ENCODE measurements around the gene CEACAM20. TPM values are rescaled to one million over a fixed set of nuclear protein-coding genes. Genes with fewer than 3 reads are reported as not detected.
"Not testable (repeated sequence)": the region's sequence is repeated elsewhere in the genome, so short reads cannot be mapped to it uniquely, and the experiment has no call there.

Gene CEACAM20
- polyA plus RNA-seq, 1 experiment, result not detected

DNA sequence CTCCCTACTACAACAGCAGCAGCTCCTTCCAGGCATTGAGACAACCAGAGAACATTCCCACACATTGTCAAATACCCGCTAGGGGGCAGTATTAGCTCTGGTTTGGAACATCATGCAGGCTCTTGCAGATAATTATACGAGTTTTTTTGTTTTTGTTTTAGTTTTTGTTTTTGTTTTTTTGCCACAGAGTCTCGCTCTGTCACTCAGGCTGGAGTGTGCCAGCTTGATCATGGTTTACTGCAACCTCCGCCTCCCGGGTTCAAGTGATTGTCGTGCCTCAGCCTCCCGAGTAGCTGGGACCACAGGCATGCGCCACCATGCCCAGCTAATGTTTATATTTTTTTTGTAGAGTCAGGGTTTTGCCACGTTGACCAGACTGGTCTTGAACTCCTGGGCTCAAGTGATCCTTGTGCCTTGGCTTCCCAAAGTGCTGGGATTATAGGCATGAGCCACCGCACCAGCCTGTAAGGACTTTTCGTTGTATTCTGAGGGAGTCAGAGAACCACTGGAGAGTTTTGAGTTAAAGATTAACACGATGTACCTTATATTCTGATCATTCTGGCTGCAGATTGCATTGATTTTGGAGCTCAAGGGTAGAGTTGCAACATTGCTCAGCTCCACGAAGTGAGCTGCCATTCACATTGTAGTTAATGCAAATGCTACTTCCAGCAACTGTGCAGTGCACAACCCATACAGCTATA is 41.7 kb upstream of the CEACAM20 start:
- ChIA-PET CTCF (interaction anchor here (0.6 to 3.3 kb wide), 40 partner anchors 9 to 275 kb away, joined by 3 to 82 read pairs (median 4); partner anchors contain the start of genes CEACAM19 and NECTIN2), POLR2A (no interaction called here)
- TF ChIP-seq, protein P1, sequence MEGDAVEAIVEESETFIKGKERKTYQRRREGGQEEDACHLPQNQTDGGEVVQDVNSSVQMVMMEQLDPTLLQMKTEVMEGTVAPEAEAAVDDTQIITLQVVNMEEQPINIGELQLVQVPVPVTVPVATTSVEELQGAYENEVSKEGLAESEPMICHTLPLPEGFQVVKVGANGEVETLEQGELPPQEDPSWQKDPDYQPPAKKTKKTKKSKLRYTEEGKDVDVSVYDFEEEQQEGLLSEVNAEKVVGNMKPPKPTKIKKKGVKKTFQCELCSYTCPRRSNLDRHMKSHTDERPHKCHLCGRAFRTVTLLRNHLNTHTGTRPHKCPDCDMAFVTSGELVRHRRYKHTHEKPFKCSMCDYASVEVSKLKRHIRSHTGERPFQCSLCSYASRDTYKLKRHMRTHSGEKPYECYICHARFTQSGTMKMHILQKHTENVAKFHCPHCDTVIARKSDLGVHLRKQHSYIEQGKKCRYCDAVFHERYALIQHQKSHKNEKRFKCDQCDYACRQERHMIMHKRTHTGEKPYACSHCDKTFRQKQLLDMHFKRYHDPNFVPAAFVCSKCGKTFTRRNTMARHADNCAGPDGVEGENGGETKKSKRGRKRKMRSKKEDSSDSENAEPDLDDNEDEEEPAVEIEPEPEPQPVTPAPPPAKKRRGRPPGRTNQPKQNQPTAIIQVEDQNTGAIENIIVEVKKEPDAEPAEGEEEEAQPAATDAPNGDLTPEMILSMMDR (IDR thresholded peaks at IDR 0.05; ENCODE audit: insufficient read depth, low read depth, low read length), result peak; percentile 72
- peaks cover 11% of the 10 kb centered on the region for H3K27me3 ChIP-seq (ENCODE audit: control insufficient read depth, insufficient read depth, low read length)
- no peak overlapping the region for H3K4me3 ChIP-seq (ENCODE audit: low read depth, low read length)
- no peaks in the 10 kb centered on the region for H3K36me3 ChIP-seq (ENCODE audit: control insufficient read depth, insufficient read depth, low read length)
- peak; percentile 19 for DNase-seq (ENCODE audit: low read depth)

DNA sequence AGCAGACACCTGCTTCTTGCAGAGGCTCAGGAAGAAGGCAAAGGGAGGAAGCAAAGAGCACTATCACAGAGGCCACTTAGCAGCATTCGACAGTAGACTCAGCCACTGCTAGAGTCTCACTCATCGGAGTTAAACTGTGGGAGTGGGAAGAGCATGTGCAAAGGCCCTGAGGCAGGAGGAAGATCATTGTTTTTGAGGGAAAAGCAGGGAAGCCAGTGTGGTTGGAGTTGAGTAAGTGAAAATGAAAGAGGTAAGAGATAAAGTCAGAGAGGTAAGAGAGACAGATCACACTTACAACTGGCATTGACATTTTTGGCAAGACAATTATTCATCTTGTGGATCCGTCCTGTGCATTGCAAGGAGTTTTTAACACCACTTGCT is 41.1 kb upstream of the CEACAM20 start:
- DNase-seq (ENCODE audit: low read depth), result no peak
- Histone ChIP-seq H3K4me3 (ENCODE audit: low read depth, low read length) (no peak overlapping the region), H3K27me3 (ENCODE audit: control insufficient read depth, insufficient read depth, low read length) (peaks cover 13% of the 10 kb centered on the region), H3K36me3 (ENCODE audit: control insufficient read depth, insufficient read depth, low read length) (no peaks in the 10 kb centered on the region)
- TF ChIP-seq, protein P1 (IDR thresholded peaks at IDR 0.05; ENCODE audit: insufficient read depth, low read depth, low read length), result no peak
- ChIA-PET POLR2A (no interaction called here), CTCF (interaction anchor here (0.6 to 3.3 kb wide), 39 partner anchors 8 to 276 kb away, joined by 3 to 82 read pairs (median 5); partner anchors contain the start of genes CEACAM19 and NECTIN2)

DNA sequence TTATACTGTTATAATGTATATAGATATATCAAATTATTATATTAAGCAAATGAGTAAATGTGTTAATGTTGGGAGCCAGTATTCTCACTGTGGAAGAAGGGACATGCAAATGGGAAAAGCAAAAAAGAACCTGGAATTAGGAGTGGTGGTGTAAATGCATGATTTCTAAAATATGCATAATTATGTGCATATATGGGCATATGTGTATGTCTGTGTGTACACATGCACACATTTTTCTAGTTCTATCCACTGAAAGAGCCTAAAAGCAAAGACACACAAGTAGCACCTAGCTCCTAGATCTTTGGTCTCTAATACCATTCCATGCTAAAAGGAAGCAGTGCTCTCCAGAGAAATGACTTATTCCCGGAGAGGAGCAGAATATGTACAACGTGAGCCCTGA is 38.3 kb upstream of the CEACAM20 start:
- peaks cover 13% of the 10 kb centered on the region for H3K27me3 ChIP-seq (ENCODE audit: control insufficient read depth, insufficient read depth, low read length)
- no peaks in the 10 kb centered on the region for H3K36me3 ChIP-seq (ENCODE audit: control insufficient read depth, insufficient read depth, low read length)
- no peak overlapping the region for H3K4me3 ChIP-seq (ENCODE audit: low read depth, low read length)
- ChIA-PET POLR2A (no interaction called here), CTCF (interaction anchor here (2.5 kb wide), 1 partner anchor 9 kb away, joined by 5 read pairs; no protein-coding TSS in a partner anchor)
- TF ChIP-seq, protein P1 (IDR thresholded peaks at IDR 0.05; ENCODE audit: insufficient read depth, low read depth, low read length), result no peak
- DNase-seq (ENCODE audit: low read depth), result no peak

DNA sequence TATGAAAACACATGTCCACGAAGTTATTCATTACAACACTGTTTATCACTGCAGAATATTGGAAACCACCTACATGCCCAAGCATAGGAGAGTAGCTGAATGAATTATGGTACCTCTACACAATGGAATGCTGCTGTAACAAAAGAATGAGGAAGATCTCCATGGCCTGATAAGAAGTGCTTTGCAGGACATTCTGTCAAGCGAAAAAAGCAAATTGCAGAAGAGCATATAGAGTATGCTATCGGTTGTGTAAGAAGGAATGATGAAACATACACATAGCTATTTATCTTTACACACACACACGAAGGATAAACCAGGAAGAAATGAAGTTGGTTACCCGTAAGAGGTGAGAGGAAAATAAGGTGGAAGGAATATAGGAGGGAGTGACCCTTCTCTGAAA is 37.5 kb upstream of the CEACAM20 start:
- H3K27me3 ChIP-seq (ENCODE audit: control insufficient read depth, insufficient read depth, low read length), result peaks cover 13% of the 10 kb centered on the region
- DNase-seq (ENCODE audit: low read depth), result no peak
- TF ChIP-seq, protein P1 (IDR thresholded peaks at IDR 0.05; ENCODE audit: insufficient read depth, low read depth, low read length), result no peak
- no peaks in the 10 kb centered on the region for H3K36me3 ChIP-seq (ENCODE audit: control insufficient read depth, insufficient read depth, low read length)
- no peak overlapping the region for H3K4me3 ChIP-seq (ENCODE audit: low read depth, low read length)
- CTCF ChIA-PET, result interaction anchor here (2.5 kb wide), 1 partner anchor 10 kb away, joined by 5 read pairs; no protein-coding TSS in a partner anchor
- POLR2A ChIA-PET, result no interaction called here

DNA sequence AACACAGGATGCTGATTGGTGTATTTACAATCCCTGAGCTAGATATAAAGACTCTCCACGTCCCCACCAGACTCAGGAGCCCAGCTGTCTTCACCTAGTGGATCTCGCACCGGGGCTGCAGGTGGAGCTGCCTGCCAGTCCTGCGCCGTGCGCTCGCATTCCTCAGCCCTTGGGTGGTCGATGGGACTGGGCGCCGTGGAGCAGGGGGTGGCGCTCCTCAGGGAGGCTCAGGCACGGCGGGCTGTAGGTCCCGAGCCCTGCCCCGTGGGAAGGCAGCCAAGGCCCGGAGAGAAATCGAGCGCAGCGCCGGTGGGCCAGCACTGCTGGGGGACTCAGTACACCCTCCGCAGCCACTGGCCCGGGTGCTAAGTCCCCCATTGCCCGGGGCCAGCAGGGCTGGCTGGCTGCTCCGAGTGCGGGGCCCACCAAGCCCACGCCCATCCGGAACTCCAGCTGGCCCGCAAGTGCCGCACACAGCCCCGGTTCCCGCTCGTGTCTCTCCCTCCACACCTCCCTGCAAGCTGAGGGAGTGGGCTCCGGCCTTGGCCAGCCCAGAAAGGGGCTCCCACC is 33.7 kb upstream of the CEACAM20 start:
- POLR2A ChIA-PET; H3K27me3 ChIP-seq (ENCODE audit: control insufficient read depth, insufficient read depth, low read length); DNase-seq (ENCODE audit: low read depth); H3K4me3 ChIP-seq (ENCODE audit: low read depth, low read length); H3K36me3 ChIP-seq (ENCODE audit: control insufficient read depth, insufficient read depth, low read length): not testable (repeated sequence)
- CTCF ChIA-PET, result interaction anchor here (1.6 to 1.8 kb wide), 2 partner anchors 8 to 94 kb away, joined by 6 to 10 read pairs; no protein-coding TSS in a partner anchor

Data from BJ (cell line).